ENCODE results near the gene ZDHHC6.

GRCh38 chr10:112454910-112455779 is 8.4 kb upstream of the ZDHHC6 start:
- TF ChIP-seq CTCF (conservative IDR thresholded peaks at IDR 0.05; ENCODE audit: low read length), result no peak
- TF ChIP-seq EZH2phosphoT487 (IDR thresholded peaks at IDR 0.05; ENCODE audit: borderline replicate concordance), result no peak
